ENCODE results near the gene CBS. TPM values are rescaled to one million over a fixed set of nuclear protein-coding genes. Genes with fewer than 3 reads are reported as not detected.

The CBS gene
- total and polyA plus RNA-seq, 2 of the 13 experiments (the other 11 are each of a cell fraction or from before 2014, with no cell fraction given) = 64.7 to 99.3 TPM

DNA sequence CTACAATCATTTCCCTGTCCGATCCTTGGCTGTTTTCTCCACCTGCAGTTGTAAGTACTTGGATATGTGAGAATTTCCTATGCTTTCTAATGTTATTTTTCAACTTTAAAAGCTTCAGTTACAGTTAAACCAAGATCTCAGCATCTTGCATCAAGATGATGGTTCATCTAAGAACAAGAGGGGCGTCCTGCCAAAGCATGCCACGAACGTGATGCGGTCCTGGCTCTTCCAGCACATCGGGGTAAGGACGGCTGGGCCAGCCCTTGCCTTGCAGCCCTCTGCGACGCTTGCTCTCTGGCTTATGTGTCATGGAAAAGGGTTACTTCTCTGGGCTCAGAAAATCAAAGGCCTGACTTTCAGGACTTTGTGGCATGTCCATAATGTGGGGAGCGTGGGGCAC is 54.4 kb downstream of the CBS start:
- BruUV-seq (replicated peaks) = no TSS peak
- TF ChIP-seq, protein P1, sequence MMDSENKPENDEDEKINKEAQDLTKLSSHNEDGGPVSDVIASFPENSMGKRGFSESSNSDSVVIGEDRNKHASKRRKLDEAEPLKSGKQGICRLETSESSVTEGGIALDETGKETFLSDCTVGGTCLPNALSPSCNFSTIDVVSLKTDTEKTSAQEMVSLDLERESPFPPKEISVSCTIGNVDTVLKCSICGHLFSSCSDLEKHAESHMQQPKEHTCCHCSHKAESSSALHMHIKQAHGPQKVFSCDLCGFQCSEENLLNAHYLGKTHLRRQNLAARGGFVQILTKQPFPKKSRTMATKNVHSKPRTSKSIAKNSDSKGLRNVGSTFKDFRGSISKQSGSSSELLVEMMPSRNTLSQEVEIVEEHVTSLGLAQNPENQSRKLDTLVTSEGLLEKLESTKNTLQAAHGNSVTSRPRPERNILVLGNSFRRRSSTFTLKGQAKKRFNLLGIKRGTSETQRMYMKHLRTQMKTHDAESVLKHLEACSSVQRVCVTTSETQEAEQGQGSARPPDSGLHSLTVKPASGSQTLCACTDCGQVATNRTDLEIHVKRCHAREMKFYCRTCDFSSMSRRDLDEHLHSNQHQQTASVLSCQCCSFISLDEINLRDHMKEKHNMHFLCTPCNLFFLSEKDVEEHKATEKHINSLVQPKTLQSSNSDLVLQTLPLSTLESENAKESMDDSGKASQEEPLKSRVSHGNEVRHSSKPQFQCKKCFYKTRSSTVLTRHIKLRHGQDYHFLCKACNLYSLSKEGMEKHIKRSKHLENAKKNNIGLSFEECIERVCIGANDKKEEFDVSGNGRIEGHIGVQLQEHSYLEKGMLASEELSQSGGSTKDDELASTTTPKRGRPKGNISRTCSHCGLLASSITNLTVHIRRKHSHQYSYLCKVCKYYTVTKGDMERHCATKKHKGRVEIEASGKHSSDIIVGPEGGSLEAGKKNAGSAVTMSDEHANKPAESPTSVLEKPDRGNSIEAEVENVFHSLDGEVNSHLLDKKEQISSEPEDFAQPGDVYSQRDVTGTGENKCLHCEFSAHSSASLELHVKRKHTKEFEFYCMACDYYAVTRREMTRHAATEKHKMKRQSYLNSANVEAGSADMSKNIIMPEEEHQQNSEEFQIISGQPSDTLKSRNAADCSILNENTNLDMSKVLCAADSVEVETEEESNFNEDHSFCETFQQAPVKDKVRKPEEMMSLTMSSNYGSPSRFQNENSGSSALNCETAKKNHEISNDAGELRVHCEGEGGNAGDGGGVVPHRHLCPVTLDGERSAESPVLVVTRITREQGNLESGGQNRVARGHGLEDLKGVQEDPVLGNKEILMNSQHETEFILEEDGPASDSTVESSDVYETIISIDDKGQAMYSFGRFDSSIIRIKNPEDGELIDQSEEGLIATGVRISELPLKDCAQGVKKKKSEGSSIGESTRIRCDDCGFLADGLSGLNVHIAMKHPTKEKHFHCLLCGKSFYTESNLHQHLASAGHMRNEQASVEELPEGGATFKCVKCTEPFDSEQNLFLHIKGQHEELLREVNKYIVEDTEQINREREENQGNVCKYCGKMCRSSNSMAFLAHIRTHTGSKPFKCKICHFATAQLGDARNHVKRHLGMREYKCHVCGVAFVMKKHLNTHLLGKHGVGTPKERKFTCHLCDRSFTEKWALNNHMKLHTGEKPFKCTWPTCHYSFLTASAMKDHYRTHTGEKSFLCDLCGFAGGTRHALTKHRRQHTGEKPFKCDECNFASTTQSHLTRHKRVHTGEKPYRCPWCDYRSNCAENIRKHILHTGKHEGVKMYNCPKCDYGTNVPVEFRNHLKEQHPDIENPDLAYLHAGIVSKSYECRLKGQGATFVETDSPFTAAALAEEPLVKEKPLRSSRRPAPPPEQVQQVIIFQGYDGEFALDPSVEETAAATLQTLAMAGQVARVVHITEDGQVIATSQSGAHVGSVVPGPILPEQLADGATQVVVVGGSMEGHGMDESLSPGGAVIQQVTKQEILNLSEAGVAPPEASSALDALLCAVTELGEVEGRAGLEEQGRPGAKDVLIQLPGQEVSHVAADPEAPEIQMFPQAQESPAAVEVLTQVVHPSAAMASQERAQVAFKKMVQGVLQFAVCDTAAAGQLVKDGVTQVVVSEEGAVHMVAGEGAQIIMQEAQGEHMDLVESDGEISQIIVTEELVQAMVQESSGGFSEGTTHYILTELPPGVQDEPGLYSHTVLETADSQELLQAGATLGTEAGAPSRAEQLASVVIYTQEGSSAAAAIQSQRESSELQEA (CRISPR knock-in tag; IDR thresholded peaks at IDR 0.05; ENCODE audit: not compliant biosample characterization) = no peak
- TF ChIP-seq ZNF251 (CRISPR knock-in tag; IDR thresholded peaks at IDR 0.05) (no peak), FOXJ3 (CRISPR knock-in tag; IDR thresholded peaks at IDR 0.05; ENCODE audit: borderline replicate concordance) (no peak), STAG1 (CRISPR knock-in tag; IDR thresholded peaks at IDR 0.05) (no peak), DZIP1 (CRISPR knock-in tag; IDR thresholded peaks at IDR 0.05) (no peak), ZNF547 (CRISPR knock-in tag; IDR thresholded peaks at IDR 0.05) (no peak), CENPT (CRISPR knock-in tag; IDR thresholded peaks at IDR 0.05; ENCODE audit: low read depth) (no peak), ZMYM4 (CRISPR knock-in tag; IDR thresholded peaks at IDR 0.05) (no peak)
- TF ChIP-seq, protein P2, sequence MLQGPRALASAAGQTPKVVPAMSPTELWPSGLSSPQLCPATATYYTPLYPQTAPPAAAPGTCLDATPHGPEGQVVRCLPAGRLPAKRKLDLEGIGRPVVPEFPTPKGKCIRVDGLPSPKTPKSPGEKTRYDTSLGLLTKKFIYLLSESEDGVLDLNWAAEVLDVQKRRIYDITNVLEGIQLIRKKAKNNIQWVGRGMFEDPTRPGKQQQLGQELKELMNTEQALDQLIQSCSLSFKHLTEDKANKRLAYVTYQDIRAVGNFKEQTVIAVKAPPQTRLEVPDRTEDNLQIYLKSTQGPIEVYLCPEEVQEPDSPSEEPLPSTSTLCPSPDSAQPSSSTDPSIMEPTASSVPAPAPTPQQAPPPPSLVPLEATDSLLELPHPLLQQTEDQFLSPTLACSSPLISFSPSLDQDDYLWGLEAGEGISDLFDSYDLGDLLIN (CRISPR knock-in tag; IDR thresholded peaks at IDR 0.05; ENCODE audit: borderline replicate concordance) = no peak

More for the DNA sequence above, 54.4 kb downstream of the CBS start:
- Histone ChIP-seq H3K79me2 (ENCODE audit: insufficient read depth, low read length) (no peaks in the 10 kb centered on the region), H3K4me3 (replicated peaks in 1 of 3; ENCODE audit: insufficient read depth in 1 of 3, low read depth in 2 of 3, low read length in 3 of 3) (no peak overlapping the region), H3K9ac (ENCODE audit: insufficient read depth, low read depth, low read length) (no peak overlapping the region), H3K4me1 (ENCODE audit: insufficient read depth, low read length) (no peaks in the 10 kb centered on the region), H4K20me1 (ENCODE audit: insufficient read depth, low read length) (no peaks in the 10 kb centered on the region), H3K9me3 (ENCODE audit: low read length) (no peaks in the 10 kb centered on the region), H3K4me2 (ENCODE audit: low read depth, low read length) (no peak overlapping the region), H2AFZ (ENCODE audit: low read length) (no peak overlapping the region), H3K27ac (ENCODE audit: extremely low read length, insufficient read depth, low read length) (no peak overlapping the region), H3K36me3 (replicated peaks in 1 of 2; ENCODE audit: control insufficient read depth in 1 of 2, insufficient read depth in 2 of 2, low read length in 2 of 2) (peaks cover 16 to 41% of the 10 kb centered on the region in 2 experiments; a peak in 4 of 5 replicates), H3K27me3 (ENCODE audit: control insufficient read depth in 1 of 2, insufficient read depth in 2 of 2, low read length in 2 of 2) (no peaks in the 10 kb centered on the region)
- no peak for ATAC-seq
- no peak for FAIRE-seq
- WGBS (ENCODE audit: low lambda C conversion rate) = 95% methylated on average over 10 of the region's 10 CpGs
- POLR2A ChIA-PET = no interaction called here
- DNase-seq (ENCODE audit: low spot score) = no peak
- intact Hi-C loops (cut with micrococcal nuclease; ENCODE audit: unreplicated experiment) (no loop called here), in situ Hi-C loops (cut with HindIII; ENCODE audit: extremely low pct_ligation_motif_present, low pct_unique_long_range_greater_than_20kb) (no loop called here)
- CTCF ChIA-PET (ENCODE audit: low intra/inter-chr PET ratio, low total read pairs) = no interaction called here
